Endothelial cell of umbilical vein (primary cell): ENCODE data around the gene DCC. TPM values are rescaled to one million over a fixed set of nuclear protein-coding genes. Genes with fewer than 3 reads are reported as not detected.

Source experiments
- BruUV-seq: library from RNA; stranded (reverse); fragments of 400-500 nt; replicated peaks from 2 replicates; lab custom pipeline; 2021; lab: Mats Ljungman, UMichigan
- CTCF ChIA-PET: fragments of 300-600, 350-600 bp; sonication (Branson Sonifier 250); formaldehyde crosslinking; loops from one replicate; lab custom pipeline; 2021; ENCODE audit warnings: antibody characterized with exemption, inconsistent platforms; lab: Charles Lee
- POLR2A ChIA-PET: fragments of 300-600, 350-600 bp; sonication (Branson Sonifier 250); formaldehyde crosslinking; loops from one replicate; lab custom pipeline; 2021; ENCODE audit warnings: antibody characterized with exemption, inconsistent platforms; lab: Charles Lee
- DNase-seq: peaks from one replicate; pipeline ENCODE4 v3.0.0-alpha.2; 2011; ENCODE audit warnings: low read depth, low spot score
- FAIRE-seq: peaks from 2 replicates; lab custom pipeline; 2011; peaks lifted over from hg19 to GRCh38; lab: Jason Lieb, UNC
- H2AFZ ChIP-seq: 2 replicates; pipeline ENCODE4 v1.6.0; 2012; ENCODE audit warnings: low read depth, low read length, control low read depth, inconsistent platforms
- H3K27ac ChIP-seq: 2 replicates; pipeline ENCODE4 v1.5.1; 2011; ENCODE audit warnings: low read depth, mild to moderate bottlenecking, control low read depth, low read length, moderate library complexity; ENCODE audit not compliant: insufficient read depth
- H3K27me3 ChIP-seq, 2 experiments: 2 replicates each; pipeline versions ENCODE4 v1.6.0 to v1.6.1; 2011; ENCODE audit warnings: low read length in 2 of 2, mixed read lengths in 1 of 2; ENCODE audit not compliant: control insufficient read depth in 2 of 2, insufficient read depth in 2 of 2
- H3K36me3 ChIP-seq, 2 experiments: 2 replicates in 1 of 2; 3 replicates in 1 of 2; pipeline ENCODE4 v1.5.1; 2011; ENCODE audit warnings: low read length in 2 of 2, mild to moderate bottlenecking in 1 of 2, moderate library complexity in 1 of 2; ENCODE audit not compliant: control insufficient read depth in 2 of 2, insufficient read depth in 2 of 2; ENCODE audit errors: extremely low read depth in 1 of 2
- H3K4me1 ChIP-seq: 3 replicates; pipeline ENCODE4 v1.5.1; 2011; ENCODE audit warnings: mild to moderate bottlenecking, low read length; ENCODE audit not compliant: control insufficient read depth, insufficient read depth; ENCODE audit errors: extremely low read depth
- H3K4me2 ChIP-seq: 2 replicates; pipeline ENCODE4 v1.6.1; 2011; ENCODE audit warnings: low read length, control low read depth, mixed read lengths; ENCODE audit not compliant: insufficient read depth
- H3K4me3 ChIP-seq, 3 experiments: fragments of 200-600 bp in 1 of 3; sonication (generic), shearing (Covaris generic) in 1 of 3; replicated peaks in 1 of 3; 2 replicates each; pipeline ENCODE4 v1.5.1; 2011 to 2016; ENCODE audit warnings: control low read depth in 3 of 3, low read length in 3 of 3, mild to moderate bottlenecking in 2 of 3, inconsistent platforms in 1 of 3, low read depth in 1 of 3, moderate library complexity in 1 of 3; ENCODE audit not compliant: insufficient read depth in 1 of 3
- H3K79me2 ChIP-seq: 2 replicates; pipeline ENCODE4 v1.6.0; 2012; ENCODE audit warnings: low read length, inconsistent platforms; ENCODE audit not compliant: control insufficient read depth, insufficient read depth
- H3K9ac ChIP-seq: replicated peaks from 2 replicates; pipeline ENCODE3; 2011; ENCODE audit warnings: low read length, control low read depth; ENCODE audit not compliant: insufficient read depth; ENCODE audit errors: extremely low read depth
- H3K9me1 ChIP-seq: replicated peaks from 3 replicates; pipeline ENCODE4 v1.6.0; 2011; ENCODE audit warnings: mild to moderate bottlenecking, low read length; ENCODE audit not compliant: control insufficient read depth, insufficient read depth; ENCODE audit errors: extremely low read depth
- H3K9me3 ChIP-seq: replicated peaks from 2 replicates; pipeline ENCODE4 v1.5.1; 2012; ENCODE audit warnings: low read length, inconsistent platforms; ENCODE audit not compliant: control insufficient read depth, insufficient read depth
- H4K20me1 ChIP-seq: replicated peaks from 2 replicates; pipeline ENCODE3; 2011; ENCODE audit warnings: mild to moderate bottlenecking, low read length; ENCODE audit not compliant: control insufficient read depth, insufficient read depth; ENCODE audit errors: extremely low read depth
- CTCF ChIP-seq, 2 donors: IDR thresholded peaks; 1 replicate in 1 of 2; 2 replicates in 1 of 2; pipeline ENCODE4 v1.5.1; 2011; ENCODE audit warnings: low read length in 2 of 2, mild to moderate bottlenecking in 2 of 2, moderate library complexity in 2 of 2, control low read depth in 1 of 2, inconsistent platforms in 1 of 2, low read depth in 1 of 2; ENCODE audit not compliant: insufficient read depth in 1 of 2; ENCODE audit errors: extremely low read depth in 1 of 2
- EZH2 ChIP-seq: IDR thresholded peaks from 2 replicates; pipeline ENCODE4 v1.6.1; 2012; ENCODE audit warnings: borderline replicate concordance, low read depth, mild to moderate bottlenecking, moderate library complexity, low read length, inconsistent platforms; ENCODE audit not compliant: severe bottlenecking
- FOS ChIP-seq: IDR thresholded peaks from 2 replicates; pipeline ENCODE4 v1.6.1; 2011; ENCODE audit warnings: mild to moderate bottlenecking, low read length, moderate library complexity, borderline replicate concordance; ENCODE audit not compliant: insufficient read depth
- GATA2 ChIP-seq: IDR thresholded peaks from 2 replicates; pipeline ENCODE4 v1.7.0; 2011; ENCODE audit warnings: low read depth, mild to moderate bottlenecking, moderate library complexity, mixed read lengths, low read length; ENCODE audit not compliant: insufficient read length, insufficient read depth
- JUN ChIP-seq: IDR thresholded peaks from 2 replicates; pipeline ENCODE4 v1.6.1; 2011; ENCODE audit warnings: borderline replicate concordance, low read depth; ENCODE audit not compliant: insufficient read length, insufficient read depth
- MAX ChIP-seq: IDR thresholded peaks from 2 replicates; pipeline ENCODE4 v1.6.1; 2011; ENCODE audit not compliant: insufficient read depth, insufficient read length
- MYC ChIP-seq: IDR thresholded peaks from one replicate; pipeline ENCODE4 v1.6.1; 2011; ENCODE audit warnings: mild to moderate bottlenecking, low read depth, low read length
- POLR2A ChIP-seq: IDR thresholded peaks from 2 replicates; pipeline ENCODE4 v1.6.1; 2012; ENCODE audit warnings: low read depth, mild to moderate bottlenecking, control low read depth, low read length
- POLR2AphosphoS5 ChIP-seq: IDR thresholded peaks from 2 replicates; pipeline ENCODE4 v1.6.1; 2012; ENCODE audit warnings: low read depth, mild to moderate bottlenecking, control low read depth, low read length, moderate library complexity; ENCODE audit not compliant: insufficient read depth
- dilution Hi-C: fragments of 300-500 bp; cut with MboI; formaldehyde crosslinking; loops from one replicate; pipeline ENCODE4 v1.15.0; 2019; ENCODE audit warnings: low sequenced_read_pairs; ENCODE audit not compliant: extremely low pct_ligation_motif_present
- intact Hi-C: fragments of 100-400 bp; cut with micrococcal nuclease; formaldehyde crosslinking; loops from one replicate; pipeline ENCODE4 v1.10.0; 2022
- polyA plus RNA-seq, 4 experiments: library from polyadenylated mRNA; depleted of rRNA in 3 of 4; stranded (reverse) in 3 of 4; unstranded in 1 of 4; fragments of >200 nt; gene quantifications; 2 replicates each; pipeline versions ENCODE4 v1.2.1 to v1.2.3, GENCODE V29; 2011 to 2012; ENCODE audit warnings: missing spikeins in 1 of 4
- total RNA-seq: library from RNA; stranded (reverse); gene quantifications from 2 replicates; pipeline ENCODE4 v1.2.3, GENCODE V29; 2021

DCC gene
- total and polyA plus RNA-seq, 2 donors (not counting 3 experiments of a cell fraction or from before 2014, with no cell fraction given) = not detected

- FAIRE-seq = no peak
These were observed 1150.0 kb downstream of the DCC start for GRCh38 chr18:53490019-53490418.

GRCh38 chr18:53496028-53496427 is 1156.0 kb downstream of the DCC start:
- Histone ChIP-seq H3K9me3 (peaks cover 3% of the 10 kb centered on the region), H4K20me1 (no peaks in the 10 kb centered on the region), H3K4me1 (no peaks in the 10 kb centered on the region), H3K4me2 (no peak overlapping the region), H3K36me3 (no peaks in the 10 kb centered on the region), H2AFZ (no peak overlapping the region), H3K9ac (no peak overlapping the region), H3K27ac (no peak overlapping the region), H3K9me1 (no peaks in the 10 kb centered on the region), H3K27me3 (no peaks in the 10 kb centered on the region), H3K4me3 (no peak overlapping the region), H3K79me2 (no peaks in the 10 kb centered on the region)
- TF ChIP-seq POLR2A = no peak
- TF ChIP-seq MAX = no peak
- TF ChIP-seq CTCF (IDR thresholded peaks at IDR 0.05; ENCODE audit: extremely low read depth in 1 of 2, insufficient read depth in 1 of 2, low read depth in 1 of 2, low read length in 2 of 2) = no peak
- TF ChIP-seq POLR2AphosphoS5 = no peak
- no peak for TF ChIP-seq JUN
- no peak for TF ChIP-seq MYC
- TF ChIP-seq GATA2 = no peak
- no peak for TF ChIP-seq EZH2
- no peak for TF ChIP-seq FOS
- no TSS peak for BruUV-seq
- dilution Hi-C loops (no loop called here), intact Hi-C loops (no loop called here)
- no peak for DNase-seq
- no peak for FAIRE-seq
- POLR2A ChIA-PET = no interaction called here
- CTCF ChIA-PET = no interaction called here

More at GRCh38 chr18:53490019-53490418, 1150.0 kb downstream of the DCC start:
- ChIA-PET POLR2A (no interaction called here), CTCF (no interaction called here)
- Histone ChIP-seq H3K27ac (no peak overlapping the region), H4K20me1 (no peaks in the 10 kb centered on the region), H3K79me2 (no peaks in the 10 kb centered on the region), H3K4me2 (no peak overlapping the region), H3K9ac (no peak overlapping the region), H3K4me1 (no peaks in the 10 kb centered on the region), H3K4me3 (no peak overlapping the region), H3K27me3 (no peaks in the 10 kb centered on the region), H3K9me1 (no peaks in the 10 kb centered on the region), H3K9me3 (no peaks in the 10 kb centered on the region), H3K36me3 (no peaks in the 10 kb centered on the region), H2AFZ (no peak overlapping the region)
- dilution Hi-C loops (no loop called here), intact Hi-C loops (no loop called here)
- DNase-seq = no peak
- BruUV-seq = no TSS peak
- TF ChIP-seq MYC = no peak
